H1 (cell line): Measurements from ENCODE around the gene MBD1. TPM values are rescaled to one million over a fixed set of nuclear protein-coding genes. Genes with fewer than 3 reads are reported as not detected.

Experiments
- BRCA1 ChIP-seq: IDR thresholded peaks from 2 replicates; pipeline ENCODE4 v1.6.1; 2012; ENCODE audit warnings: low read depth, low read length, improper control_type of control experiment
- CEBPB ChIP-seq: IDR thresholded peaks from 2 replicates; pipeline ENCODE4 v1.6.1; 2012; ENCODE audit warnings: low read depth, low read length
- NANOG ChIP-seq: IDR thresholded peaks from 2 replicates; pipeline ENCODE4 v1.6.1; 2011; ENCODE audit warnings: low read length, low read depth, mild to moderate bottlenecking, inconsistent platforms; ENCODE audit not compliant: insufficient read depth, poor library complexity, severe bottlenecking
- polyA plus RNA-seq, 7 experiments: library from polyadenylated mRNA; depleted of rRNA in 3 of 7; stranded (reverse) in 5 of 7; unstranded in 2 of 7; fragments of >200 nt in 5 of 7; fragments of 200-250 nt in 2 of 7; gene quantifications; 1 replicate in 5 of 7; 2 replicates in 1 of 7; 4 replicates in 1 of 7; pipeline versions ENCODE4 v1.2.1 to v1.2.3, GENCODE V29; 2011 to 2013; ENCODE audit warnings: missing spikeins in 2 of 7, mixed read lengths in 2 of 7
- total RNA-seq: library from RNA; stranded (reverse); fragmentation: NEBNext Ultra II Directional; extraction: Animal tissue kit (Norgen Biotek cat#: 25700); gene quantifications from 2 replicates; pipeline ENCODE4 v1.2.1, GENCODE V29; 2021

The MBD1 gene
- total and polyA plus RNA-seq, 2 of the 8 experiments (the other 6 are each of a cell fraction or from before 2014, with no cell fraction given), result 32.2 to 41.6 TPM

DNA sequence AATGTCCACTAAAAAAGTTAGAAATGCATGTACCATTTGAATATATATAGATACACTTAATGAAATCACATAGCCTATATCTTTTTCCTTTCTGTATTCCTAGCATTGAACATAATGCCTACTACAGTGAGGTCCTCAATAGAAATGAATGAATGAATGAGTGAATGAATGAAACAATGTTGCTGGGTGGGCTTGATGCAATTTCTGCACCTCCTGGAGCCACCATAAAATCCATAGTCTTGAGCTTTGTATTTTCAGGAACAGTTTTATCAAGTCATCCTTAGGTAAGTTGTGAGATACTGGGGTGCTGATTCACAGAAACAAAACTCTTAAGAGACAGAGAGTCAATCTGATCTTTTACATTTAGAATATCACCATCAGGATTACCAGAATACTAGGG is 18.3 kb downstream of the MBD1 start (continued):
- TF ChIP-seq BRCA1 (no peak), CEBPB (no peak), NANOG (no peak)
